IMR-90 (cell line): Measurements from ENCODE around the gene MED19. TPM values are rescaled to one million over a fixed set of nuclear protein-coding genes. Genes with fewer than 3 reads are reported as not detected.

ENCODE experiments used
- ATAC-seq: fragments of 200-7000 bp; cut with Tn5 transposase; 2 replicates; pipeline ENCODE4 v1.9.1; 2020; ENCODE audit warnings: low read depth, mild to moderate bottlenecking, moderate library complexity
- BruUV-seq: library from RNA; stranded (reverse); fragments of 400-500 nt; replicated peaks from 2 replicates; lab custom pipeline; 2021; lab: Mats Ljungman, UMichigan
- CTCF ChIA-PET: fragments of 300-600 bp; formaldehyde crosslinking; extraction: SDS; loops from one replicate; lab custom pipeline; 2021; ENCODE audit warnings: antibody characterized with exemption; lab: Yijun Ruan, JAX
- POLR2A ChIA-PET: fragments of 300-600 bp; sonication (Branson Sonifier 250); formaldehyde crosslinking; loops from one replicate; lab custom pipeline; 2022; ENCODE audit warnings: antibody characterized with exemption; ENCODE audit not compliant: unreplicated experiment; lab: Charles Lee
- DNase-seq: peaks from one replicate; pipeline ENCODE4 v3.0.0; 2013
- H2AFZ ChIP-seq: replicated peaks from 2 replicates; pipeline ENCODE3; 2013; ENCODE audit warnings: low read length, mild to moderate bottlenecking; ENCODE audit not compliant: poor library complexity
- H2AK5ac ChIP-seq: 2 replicates; pipeline ENCODE4 v1.6.1; 2013; ENCODE audit warnings: low read depth, low read length, inconsistent platforms
- H2AK9ac ChIP-seq: replicated peaks from 2 replicates; pipeline ENCODE3; 2013; ENCODE audit warnings: mild to moderate bottlenecking, low read depth, low read length, moderate library complexity; ENCODE audit not compliant: poor library complexity
- H2BK120ac ChIP-seq: 2 replicates; pipeline ENCODE4 v1.6.1; 2013; ENCODE audit warnings: low read depth, low read length, inconsistent platforms
- H2BK15ac ChIP-seq: 3 replicates; pipeline ENCODE4 v1.6.1; 2013; ENCODE audit warnings: low read depth, low read length, inconsistent platforms
- H2BK20ac ChIP-seq: 2 replicates; pipeline ENCODE4 v1.6.1; 2013; ENCODE audit warnings: low read depth, mild to moderate bottlenecking, inconsistent platforms, low read length, moderate library complexity
- H2BK5ac ChIP-seq: 2 replicates; pipeline ENCODE4 v1.6.1; 2013; ENCODE audit warnings: mild to moderate bottlenecking, low read depth, low read length, inconsistent platforms; ENCODE audit not compliant: poor library complexity, severe bottlenecking
- H3K14ac ChIP-seq: replicated peaks from 2 replicates; pipeline ENCODE4 v1.6.1; 2013; ENCODE audit warnings: low read depth, low read length, inconsistent platforms
- H3K18ac ChIP-seq: 2 replicates; pipeline ENCODE4 v1.6.1; 2013; ENCODE audit warnings: low read depth, low read length, control low read depth
- H3K23ac ChIP-seq: 2 replicates; pipeline ENCODE4 v1.6.1; 2013; ENCODE audit warnings: low read depth, low read length, inconsistent platforms
- H3K27ac ChIP-seq: 2 replicates; pipeline ENCODE4 v1.5.1; 2013; ENCODE audit warnings: mild to moderate bottlenecking, control low read depth, low read length; ENCODE audit not compliant: insufficient read depth
- H3K27me3 ChIP-seq: 2 replicates; pipeline ENCODE4 v1.6.1; 2013; ENCODE audit warnings: low read length; ENCODE audit not compliant: control insufficient read depth, insufficient read depth
- H3K36me3 ChIP-seq: 2 replicates; pipeline ENCODE4 v1.6.1; 2013; ENCODE audit warnings: low read length, mixed read lengths; ENCODE audit not compliant: control insufficient read depth, insufficient read depth
- H3K4ac ChIP-seq: 2 replicates; pipeline ENCODE4 v1.6.1; 2013; ENCODE audit warnings: low read depth, low read length, inconsistent platforms
- H3K4me1 ChIP-seq: 2 replicates; pipeline ENCODE4 v1.6.1; 2013; ENCODE audit warnings: low read length, mixed read lengths; ENCODE audit not compliant: control insufficient read depth, insufficient read depth
- H3K4me2 ChIP-seq: 2 replicates; pipeline ENCODE4 v1.6.1; 2013; ENCODE audit warnings: low read depth, mild to moderate bottlenecking, control low read depth, low read length, moderate library complexity
- H3K4me3 ChIP-seq: 2 replicates; pipeline ENCODE4 v1.5.1; 2013; ENCODE audit warnings: low read depth, mild to moderate bottlenecking, control low read depth, low read length, moderate library complexity; ENCODE audit not compliant: insufficient read depth
- H3K56ac ChIP-seq: 2 replicates; pipeline ENCODE4 v1.6.1; 2013; ENCODE audit warnings: low read length, inconsistent platforms; ENCODE audit not compliant: insufficient read depth; ENCODE audit errors: extremely low read depth
- H3K79me1 ChIP-seq, 2 experiments: 2 replicates each; pipeline ENCODE4 v1.6.1; 2013; ENCODE audit warnings: low read length in 2 of 2, inconsistent platforms in 1 of 2, low read depth in 1 of 2
- H3K9ac ChIP-seq: 2 replicates; pipeline ENCODE4 v1.6.1; 2013; ENCODE audit warnings: low read depth, low read length, control low read depth
- H3K9me1 ChIP-seq: 2 replicates; pipeline ENCODE4 v1.6.1; 2013; ENCODE audit warnings: low read length, inconsistent platforms; ENCODE audit not compliant: insufficient read depth
- H3K9me3 ChIP-seq: 2 replicates; pipeline ENCODE4 v1.6.1; 2013; ENCODE audit warnings: low read length; ENCODE audit not compliant: control insufficient read depth, insufficient read depth
- H4K20me1 ChIP-seq: 2 replicates; pipeline ENCODE4 v1.6.1; 2013; ENCODE audit warnings: low read length, inconsistent platforms; ENCODE audit not compliant: insufficient read depth
- H4K5ac ChIP-seq: 2 replicates; pipeline ENCODE4 v1.6.1; 2013; ENCODE audit warnings: mild to moderate bottlenecking, low read depth, low read length, control low read depth
- H4K8ac ChIP-seq, 2 experiments: 2 replicates each; pipeline ENCODE4 v1.6.1; 2013; ENCODE audit warnings: low read depth in 2 of 2, low read length in 2 of 2, control low read depth in 1 of 2, inconsistent platforms in 1 of 2
- H4K91ac ChIP-seq: 2 replicates; pipeline ENCODE4 v1.6.1; 2013; ENCODE audit warnings: low read depth, low read length, inconsistent platforms; ENCODE audit not compliant: insufficient read depth
- BHLHE40 ChIP-seq: fragments of 150-350 bp; IDR thresholded peaks from 2 replicates; pipeline ENCODE4 v1.6.1; 2016; ENCODE audit warnings: mild to moderate bottlenecking, low read depth, low read length
- CEBPB ChIP-seq: IDR thresholded peaks from 2 replicates; pipeline ENCODE4 v1.6.1; 2012; ENCODE audit warnings: low read depth, low read length, improper control_type of control experiment
- CHD1 ChIP-seq: IDR thresholded peaks from 2 replicates; pipeline ENCODE4 v1.6.1; 2012; ENCODE audit warnings: low read depth, low read length, improper control_type of control experiment
- FOS ChIP-seq: fragments of 150-350 bp; IDR thresholded peaks from 2 replicates; pipeline ENCODE4 v1.6.1; 2016; ENCODE audit warnings: low read depth, low read length
- MAFK ChIP-seq: IDR thresholded peaks from 2 replicates; pipeline ENCODE4 v1.6.1; 2012; ENCODE audit warnings: low read depth, low read length, improper control_type of control experiment
- MAZ ChIP-seq: IDR thresholded peaks from 2 replicates; pipeline ENCODE4 v1.6.1; 2012; ENCODE audit warnings: low read depth, mild to moderate bottlenecking, low read length, improper control_type of control experiment, moderate library complexity, borderline replicate concordance
- MXI1 ChIP-seq: IDR thresholded peaks from 2 replicates; pipeline ENCODE4 v1.6.1; 2012; ENCODE audit warnings: low read depth, mild to moderate bottlenecking, low read length, moderate library complexity, borderline replicate concordance
- NFE2L2 ChIP-seq: fragments of 150-350 bp; IDR thresholded peaks from 2 replicates; pipeline ENCODE4 v1.6.1; 2016; ENCODE audit warnings: low read depth, mild to moderate bottlenecking, low read length
- POLR2A ChIP-seq: IDR thresholded peaks from 2 replicates; pipeline ENCODE4 v1.6.1; 2012; ENCODE audit warnings: mild to moderate bottlenecking, low read depth, low read length
- RAD21 ChIP-seq: IDR thresholded peaks from 2 replicates; pipeline ENCODE4 v1.6.1; 2012; ENCODE audit warnings: low read length, improper control_type of control experiment
- RCOR1 ChIP-seq: IDR thresholded peaks from 2 replicates; pipeline ENCODE4 v1.6.1; 2012; ENCODE audit warnings: mild to moderate bottlenecking, low read length, improper control_type of control experiment; ENCODE audit not compliant: insufficient replicate concordance
- RFX5 ChIP-seq: IDR thresholded peaks from 2 replicates; pipeline ENCODE4 v1.8.0; 2012; ENCODE audit warnings: low read depth, mild to moderate bottlenecking, low read length, moderate library complexity
- SMC3 ChIP-seq: fragments of 150-350 bp; IDR thresholded peaks from 2 replicates; pipeline ENCODE4 v1.6.1; 2016; ENCODE audit warnings: low read depth, mild to moderate bottlenecking, antibody characterized with exemption, low read length, moderate library complexity
- WGBS, 2 experiments: methylation state at CpG; one replicate each; pipeline versions ENCODE4 v1.1.5 to v1.1.7; 2013; ENCODE audit warnings: missing lambda C conversion rate in 2 of 2; ENCODE audit not compliant: insufficient read length in 1 of 2; ENCODE audit errors: extremely low coverage in 2 of 2; 5-methylcytosine and 5-hydroxymethylcytosine counted together
- dilution Hi-C: fragments of 300-500 bp; cut with HindIII; formaldehyde crosslinking; loops from one replicate; pipeline ENCODE4 v1.14.3; 2018; ENCODE audit warnings: low sequenced_read_pairs; ENCODE audit not compliant: unreplicated experiment
- in situ Hi-C: fragments of 300-500 bp; cut with MboI; formaldehyde crosslinking; loops from 3 replicates; pipeline ENCODE4 v1.14.3; 2019; ENCODE audit warnings: low sequenced_read_pairs, inconsistent platforms, mixed read lengths
- intact Hi-C: fragments of 100-400 bp; cut with micrococcal nuclease; formaldehyde crosslinking; loops from 2 replicates; pipeline ENCODE4 v1.10.0; 2022
- polyA plus RNA-seq, 3 experiments: library from polyadenylated mRNA; depleted of rRNA; stranded (reverse); fragments of >200 nt; gene quantifications; 2 replicates each; pipeline ENCODE4 v1.2.3, GENCODE V29; 2012; ENCODE audit warnings: low replicate concordance in 1 of 3
- total RNA-seq: library from RNA; depleted of rRNA; stranded (reverse); fragments of >200 nt; gene quantifications from 2 replicates; pipeline ENCODE4 v1.2.3, GENCODE V29; 2012
- TF ChIP-seq, protein P1 (sequence below): fragments of 150-350 bp; IDR thresholded peaks from 2 replicates; pipeline ENCODE4 v1.6.1; 2017; ENCODE audit warnings: mild to moderate bottlenecking, antibody characterized with exemption, low read length, low read depth
- TF ChIP-seq, protein P2 (sequence below): fragments of 150-350 bp; IDR thresholded peaks from 2 replicates; pipeline ENCODE4 v1.6.1; 2016; ENCODE audit warnings: low read depth, mild to moderate bottlenecking, low read length, moderate library complexity, borderline replicate concordance
- TF ChIP-seq, protein P3 (sequence below): conservative IDR thresholded peaks from 2 replicates; pipeline ENCODE4 v1.5.1; 2012; ENCODE audit warnings: mild to moderate bottlenecking, low read depth, low read length, improper control_type of control experiment

Gene MED19
- total and polyA plus RNA-seq, 2 of the 4 experiments (the other 2 are of a cell fraction) = 14.0 to 35.0 TPM

DNA sequence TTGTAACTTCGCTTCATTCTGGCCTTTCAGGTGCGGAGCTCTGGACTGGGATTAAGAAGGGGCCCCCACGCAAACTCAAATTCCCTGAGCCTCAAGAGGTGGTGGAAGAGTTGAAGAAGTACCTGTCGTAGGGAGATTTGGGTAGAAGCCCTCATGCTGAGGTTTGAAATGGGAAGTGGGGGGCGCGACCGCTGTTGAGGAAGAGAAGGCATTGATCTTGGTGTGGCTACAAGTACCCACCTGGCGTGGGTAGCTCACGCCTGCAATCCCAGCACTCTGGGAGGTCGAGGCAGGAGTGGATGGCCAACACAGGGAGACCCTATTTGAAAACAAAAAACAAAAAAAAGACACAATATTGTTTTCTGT is 30.1 kb upstream of the MED19 start:
- TSS peak; percentile 52 for BruUV-seq
- peak overlapping the region; percentile 77 for H4K91ac ChIP-seq
- H3K23ac ChIP-seq = peak overlapping the region; percentile 91
- H3K14ac ChIP-seq = peak overlapping the region; percentile 76
- peak overlapping the region; percentile 75 for H2BK5ac ChIP-seq
- peak overlapping the region; percentile 76 to 99 for H4K8ac ChIP-seq
- ChIA-PET POLR2A (interaction anchor here (1.2 kb wide), 1 partner anchor 19 kb away, joined by 4 read pairs; no protein-coding TSS in a partner anchor), CTCF (no interaction called here)
- dilution Hi-C loops (no loop called here), in situ Hi-C loops (loop anchor here (10.0 kb wide), 1 partner anchor 773 kb away; no protein-coding TSS in a partner anchor), intact Hi-C loops (loop anchor here (5.0 to 10.0 kb wide), 2 partner anchors 543 to 770 kb away; no protein-coding TSS in a partner anchor)
- H3K9ac ChIP-seq = peak overlapping the region; percentile 80
- H3K18ac ChIP-seq = no peak overlapping the region
- peak overlapping the region; percentile 83 for H3K56ac ChIP-seq
- peak overlapping the region; percentile 97 for H3K4me2 ChIP-seq
- peak overlapping the region; percentile 98 for H2AK9ac ChIP-seq
- H3K4me3 ChIP-seq = peak overlapping the region; percentile 63
- H3K79me1 ChIP-seq = peaks cover 29 to 42% of the 10 kb centered on the region in 2 experiments
- H2BK120ac ChIP-seq = 0 out of 2 replicates have a peak overlapping the region, but pooled peaks have one; percentile 17
- WGBS, 2 experiments = 0% methylated on average over 2 of the region's 10 CpGs; no CpG with 5 or more reads in 1 of the 2 experiments
- H3K27ac ChIP-seq = peak overlapping the region; percentile 86
- no peak overlapping the region for H2BK15ac ChIP-seq
- H4K5ac ChIP-seq = no peak overlapping the region
- H2AK5ac ChIP-seq = peak overlapping the region; percentile 33
- TF ChIP-seq FOS (no peak), RFX5 (no peak), MAFK (no peak), CHD1 (no peak), NFE2L2 (no peak), MAZ (no peak), CEBPB (no peak), RAD21 (no peak), MXI1 (no peak), RCOR1 (no peak), SMC3 (no peak), POLR2A (no peak), BHLHE40 (no peak)
- TF ChIP-seq, protein P1, sequence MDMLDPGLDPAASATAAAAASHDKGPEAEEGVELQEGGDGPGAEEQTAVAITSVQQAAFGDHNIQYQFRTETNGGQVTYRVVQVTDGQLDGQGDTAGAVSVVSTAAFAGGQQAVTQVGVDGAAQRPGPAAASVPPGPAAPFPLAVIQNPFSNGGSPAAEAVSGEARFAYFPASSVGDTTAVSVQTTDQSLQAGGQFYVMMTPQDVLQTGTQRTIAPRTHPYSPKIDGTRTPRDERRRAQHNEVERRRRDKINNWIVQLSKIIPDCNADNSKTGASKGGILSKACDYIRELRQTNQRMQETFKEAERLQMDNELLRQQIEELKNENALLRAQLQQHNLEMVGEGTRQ = no peak
- TF ChIP-seq, protein P2, sequence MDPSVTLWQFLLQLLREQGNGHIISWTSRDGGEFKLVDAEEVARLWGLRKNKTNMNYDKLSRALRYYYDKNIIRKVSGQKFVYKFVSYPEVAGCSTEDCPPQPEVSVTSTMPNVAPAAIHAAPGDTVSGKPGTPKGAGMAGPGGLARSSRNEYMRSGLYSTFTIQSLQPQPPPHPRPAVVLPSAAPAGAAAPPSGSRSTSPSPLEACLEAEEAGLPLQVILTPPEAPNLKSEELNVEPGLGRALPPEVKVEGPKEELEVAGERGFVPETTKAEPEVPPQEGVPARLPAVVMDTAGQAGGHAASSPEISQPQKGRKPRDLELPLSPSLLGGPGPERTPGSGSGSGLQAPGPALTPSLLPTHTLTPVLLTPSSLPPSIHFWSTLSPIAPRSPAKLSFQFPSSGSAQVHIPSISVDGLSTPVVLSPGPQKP = no peak
- TF ChIP-seq, protein P3, sequence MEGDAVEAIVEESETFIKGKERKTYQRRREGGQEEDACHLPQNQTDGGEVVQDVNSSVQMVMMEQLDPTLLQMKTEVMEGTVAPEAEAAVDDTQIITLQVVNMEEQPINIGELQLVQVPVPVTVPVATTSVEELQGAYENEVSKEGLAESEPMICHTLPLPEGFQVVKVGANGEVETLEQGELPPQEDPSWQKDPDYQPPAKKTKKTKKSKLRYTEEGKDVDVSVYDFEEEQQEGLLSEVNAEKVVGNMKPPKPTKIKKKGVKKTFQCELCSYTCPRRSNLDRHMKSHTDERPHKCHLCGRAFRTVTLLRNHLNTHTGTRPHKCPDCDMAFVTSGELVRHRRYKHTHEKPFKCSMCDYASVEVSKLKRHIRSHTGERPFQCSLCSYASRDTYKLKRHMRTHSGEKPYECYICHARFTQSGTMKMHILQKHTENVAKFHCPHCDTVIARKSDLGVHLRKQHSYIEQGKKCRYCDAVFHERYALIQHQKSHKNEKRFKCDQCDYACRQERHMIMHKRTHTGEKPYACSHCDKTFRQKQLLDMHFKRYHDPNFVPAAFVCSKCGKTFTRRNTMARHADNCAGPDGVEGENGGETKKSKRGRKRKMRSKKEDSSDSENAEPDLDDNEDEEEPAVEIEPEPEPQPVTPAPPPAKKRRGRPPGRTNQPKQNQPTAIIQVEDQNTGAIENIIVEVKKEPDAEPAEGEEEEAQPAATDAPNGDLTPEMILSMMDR = no peak
- H3K9me1 ChIP-seq = 0 out of 2 replicates have a peak, but pooled peaks cover 3% of the 10 kb centered on the region
- peaks cover 2% of the 10 kb centered on the region; the same call in 1 of the 2 replicates for H3K4me1 ChIP-seq
- H3K36me3 ChIP-seq = peaks cover 42% of the 10 kb centered on the region
- H3K4ac ChIP-seq = peak overlapping the region; percentile 92
- no peaks in the 10 kb centered on the region for H4K20me1 ChIP-seq
- ATAC-seq (no peak), DNase-seq (no peak)
- peak overlapping the region; percentile 94 for H2AFZ ChIP-seq
- no peaks in the 10 kb centered on the region for H3K9me3 ChIP-seq
- no peak overlapping the region for H2BK20ac ChIP-seq
- H3K27me3 ChIP-seq = no peaks in the 10 kb centered on the region
